Aorta (tissue), 5 donors: Measurements from ENCODE around the gene WDR93. TPM values are rescaled to one million over a fixed set of nuclear protein-coding genes. Genes with fewer than 3 reads are reported as not detected.
"Not testable (repeated sequence)": the region's sequence is repeated elsewhere in the genome, so short reads cannot be mapped to it uniquely, and the experiment has no call there.

Experiments used
- ATAC-seq: fragments of 200-7000 bp; cut with Tn5 transposase; one replicate; pipeline ENCODE4 v1.9.1; 2022; ENCODE audit warnings: moderate library complexity; ENCODE audit not compliant: low FRiP score
- DNase-seq, 2 donors: peaks; one replicate each; pipeline ENCODE4 v3.0.0-alpha.2; 2020
- H3K27ac ChIP-seq, 2 donors: one replicate each; pipeline ENCODE4 v1.5.1; 2013; ENCODE audit warnings: low read length in 2 of 2, mild to moderate bottlenecking in 2 of 2, moderate library complexity in 2 of 2, control low read depth in 1 of 2, inconsistent platforms in 1 of 2, low read depth in 1 of 2
- H3K27me3 ChIP-seq, 2 donors: one replicate each; pipeline ENCODE4 v1.6.1; 2013; ENCODE audit warnings: control low read depth in 1 of 2, low read length in 1 of 2, mild to moderate bottlenecking in 1 of 2, moderate library complexity in 1 of 2; ENCODE audit not compliant: insufficient read depth in 2 of 2, control insufficient read depth in 1 of 2
- H3K36me3 ChIP-seq, 2 donors: one replicate each; pipeline ENCODE4 v1.6.1; 2013; ENCODE audit warnings: control low read depth in 1 of 2, low read length in 1 of 2, mild to moderate bottlenecking in 1 of 2; ENCODE audit not compliant: insufficient read depth in 2 of 2, control insufficient read depth in 1 of 2
- H3K4me1 ChIP-seq, 2 donors: one replicate each; pipeline ENCODE4 v1.6.1; 2013; ENCODE audit warnings: low read length in 2 of 2, control low read depth in 1 of 2, mild to moderate bottlenecking in 1 of 2, moderate library complexity in 1 of 2; ENCODE audit not compliant: insufficient read depth in 2 of 2, control insufficient read depth in 1 of 2
- H3K4me3 ChIP-seq, 2 donors: one replicate each; pipeline ENCODE4 v1.5.1; 2013; ENCODE audit warnings: low read length in 2 of 2, control low read depth in 1 of 2, mild to moderate bottlenecking in 1 of 2
- H3K9me3 ChIP-seq: one replicate; pipeline ENCODE4 v1.6.1; 2013; ENCODE audit warnings: mild to moderate bottlenecking, low read length; ENCODE audit not compliant: control insufficient read depth
- WGBS, 2 donors: extraction: QIAGEN DNeasy Blood & Tissue Kit; methylation state at CpG; one replicate each; pipeline ENCODE4 v1.1.7; 2013; 5-methylcytosine and 5-hydroxymethylcytosine counted together
- intact Hi-C, 2 donors: fragments of 100-400 bp; cut with DNase I; formaldehyde crosslinking; loops; one replicate each; pipeline versions ENCODE4 v1.14.2 to v1.15.0; 2022
- polyA plus RNA-seq, 2 donors: library from polyadenylated mRNA; stranded (reverse); fragments of 200-250 nt; gene quantifications; one replicate each; pipeline ENCODE4 v1.2.3, GENCODE V29; 2013
- total RNA-seq, 2 donors: library from RNA; stranded (reverse); fragmentation: NEBNext Ultra II Directional; extraction: Animal tissue kit (Norgen Biotek cat#: 25700); gene quantifications; one replicate each; pipeline ENCODE4 v1.2.1, GENCODE V29; 2021
- donor health status: healthy with polysubstance abuse.
- donor health status: Bipolar disorder and iron deficiency.
- donor health status: DM: no; HTN: no; CAD: no.
- donor health status: DM: no; HTN: no; CAD: no.
- donor health status: DM: yes; HTN: yes; CAD: no.

Gene WDR93
- total and polyA plus RNA-seq, 4 donors = 0.84 TPM; not detected in 3

GRCh38 chr15:89787944-89788343, 97.3 kb downstream of the WDR93 start:
- intact Hi-C loops = no loop called here
- H3K4me3 ChIP-seq = no peak overlapping the region
- no peaks in the 10 kb centered on the region for H3K27me3 ChIP-seq
- 93 to 95% methylated on average over 3 of the region's 3 CpGs for WGBS, 2 donors
- H3K27ac ChIP-seq = no peak overlapping the region
- H3K4me1 ChIP-seq = no peaks in the 10 kb centered on the region
- no peaks in the 10 kb centered on the region for H3K9me3 ChIP-seq
- no peaks in the 10 kb centered on the region for H3K36me3 ChIP-seq
- DNase-seq = no peak
- ATAC-seq = no peak

- H3K4me3 ChIP-seq, H3K27ac ChIP-seq, ATAC-seq, H3K36me3 ChIP-seq, intact Hi-C loops, H3K27me3 ChIP-seq, H3K9me3 ChIP-seq, H3K4me1 ChIP-seq: not testable (repeated sequence)
- 94 to 97% methylated on average over 4 of the region's 4 CpGs for WGBS, 2 donors
- DNase-seq = peak in 1 of 2 donors; percentile 12
Observed at GRCh38 chr15:89788585-89788984, 98.0 kb downstream of the WDR93 start.

DNA sequence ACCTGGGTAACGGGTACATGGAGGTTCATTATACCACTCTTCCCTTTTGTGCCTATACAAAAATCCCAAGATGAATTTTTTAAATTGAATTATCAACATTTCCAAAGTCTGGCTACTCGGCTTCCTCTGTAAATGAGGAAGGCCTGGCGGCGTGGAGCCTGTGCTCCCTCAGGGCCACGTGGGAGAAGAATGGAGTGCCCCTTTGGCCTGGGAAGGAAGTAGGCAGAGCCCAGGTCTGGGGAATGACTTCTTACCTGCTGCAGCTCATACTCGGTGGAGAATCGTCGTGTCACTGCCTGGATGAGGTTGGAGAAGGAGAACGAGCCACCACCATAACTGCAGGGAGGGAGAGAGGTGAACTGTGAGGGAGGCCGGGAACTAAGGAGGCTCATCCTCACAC, 99.6 kb downstream of the WDR93 start:
- Histone ChIP-seq H3K4me3 (no peak overlapping the region), H3K27ac (no peak overlapping the region), H3K27me3 (no peaks in the 10 kb centered on the region), H3K36me3 (no peaks in the 10 kb centered on the region), H3K4me1 (no peaks in the 10 kb centered on the region), H3K9me3 (no peaks in the 10 kb centered on the region)
- intact Hi-C loops = no loop called here
- 77 to 87% methylated on average over 10 of the region's 10 CpGs for WGBS, 2 donors
- ATAC-seq (no peak), DNase-seq (peak in 1 of 2 donors; percentile 21)

GRCh38 chr15:89790661-89791060, 100.0 kb downstream of the WDR93 start:
- Histone ChIP-seq H3K36me3 (no peaks in the 10 kb centered on the region), H3K4me3 (no peak overlapping the region), H3K27ac (no peak overlapping the region), H3K27me3 (no peaks in the 10 kb centered on the region), H3K9me3 (no peaks in the 10 kb centered on the region), H3K4me1 (no peaks in the 10 kb centered on the region)
- intact Hi-C loops = no loop called here
- 90% methylated on average over 16 of the region's 16 CpGs for WGBS, 2 donors
- ATAC-seq (no peak), DNase-seq (peak in 1 of 2 donors; percentile 24)

- no peak overlapping the region for H3K4me3 ChIP-seq
- H3K27me3 ChIP-seq = no peaks in the 10 kb centered on the region
- H3K36me3 ChIP-seq = no peaks in the 10 kb centered on the region
- WGBS, 2 donors = 96 to 98% methylated on average over 22 of the region's 22 CpGs
- no peaks in the 10 kb centered on the region for H3K4me1 ChIP-seq
- H3K9me3 ChIP-seq = no peaks in the 10 kb centered on the region
- no peak for ATAC-seq
- peak in 1 of 2 donors; percentile 38 for DNase-seq
- intact Hi-C loops = no loop called here
- no peak overlapping the region for H3K27ac ChIP-seq
Observed at GRCh38 chr15:89792106-89792805, 101.6 kb downstream of the WDR93 start.

Other genes with a start within 250 kb of the WDR93 start
- not detected for gene RHCG, start 194.2 kb upstream of the WDR93 start, total RNA-seq
- gene RHCG, start 194.2 kb upstream of the WDR93 start, polyA plus RNA-seq = 1 to 10 TPM; 1.0 to 2.1 TPM
- gene TICRR, start 115.3 kb upstream of the WDR93 start, total RNA-seq = under 1 TPM; 0.16 to 0.60 TPM
- under 1 TPM in 1 of 2 donors, not detected in 1; 0.03 TPM for gene TICRR, start 115.3 kb upstream of the WDR93 start, polyA plus RNA-seq
- gene KIF7, start 35.3 kb upstream of the WDR93 start, total RNA-seq = 10 to 100 TPM; 16.5 to 17.5 TPM
- gene KIF7, start 35.3 kb upstream of the WDR93 start, polyA plus RNA-seq = 10 to 100 TPM in 1 of 2 donors, 1 to 10 TPM in 1; 3.1 to 16.0 TPM
- 1 to 10 TPM; 3.0 to 4.1 TPM for gene PLIN1, start 11.4 kb upstream of the WDR93 start, total RNA-seq
- gene PLIN1, start 11.4 kb upstream of the WDR93 start, polyA plus RNA-seq = 1 to 10 TPM in 1 of 2 donors, under 1 TPM in 1; 0.38 to 2.3 TPM
- gene PEX11A, start 57 bp upstream of the WDR93 start, total RNA-seq = 1 to 10 TPM; 7.7 to 9.1 TPM
- 10 to 100 TPM; 10.4 to 13.3 TPM for gene PEX11A, start 57 bp upstream of the WDR93 start, polyA plus RNA-seq
- gene MESP1, start 60.4 kb downstream of the WDR93 start, total RNA-seq = 1 to 10 TPM in 1 of 2 donors, under 1 TPM in 1; 0.63 to 1.2 TPM
- under 1 TPM in 1 of 2 donors, not detected in 1; 0.49 TPM for gene MESP1, start 60.4 kb downstream of the WDR93 start, polyA plus RNA-seq
- not detected for gene MESP2, start 85.5 kb downstream of the WDR93 start, total RNA-seq
- gene MESP2, start 85.5 kb downstream of the WDR93 start, polyA plus RNA-seq = 1 to 10 TPM in 1 of 2 donors, not detected in 1; 3.0 TPM
- gene ANPEP, start 124.0 kb downstream of the WDR93 start, total RNA-seq = 10 to 100 TPM; 21.4 to 30.7 TPM
- gene ANPEP, start 124.0 kb downstream of the WDR93 start, polyA plus RNA-seq = 100 to 1,000 TPM in 1 of 2 donors, 1 to 10 TPM in 1; 4.2 to 225 TPM
- 10 to 100 TPM; 24.5 to 33.2 TPM for gene AP3S2, start 203.2 kb downstream of the WDR93 start, total RNA-seq
- gene AP3S2, start 203.2 kb downstream of the WDR93 start, polyA plus RNA-seq = 10 to 100 TPM; 16.7 to 21.1 TPM
- gene ARPIN, start 222.1 kb downstream of the WDR93 start, total RNA-seq = 10 to 100 TPM; 18.4 to 35.4 TPM
- gene ARPIN, start 222.1 kb downstream of the WDR93 start, polyA plus RNA-seq = 10 to 100 TPM in 1 of 2 donors, 1 to 10 TPM in 1; 9.8 to 11.0 TPM